GM21619 (cell line): ENCODE measurements around the gene IGSF9B.

ENCODE experiments used
- ATAC-seq: cut with Tn5 transposase; IDR thresholded peaks from one replicate; pipeline ENCODE4 v1.9.1; 2021; ENCODE audit not compliant: unreplicated experiment

IGSF9B gene

DNA sequence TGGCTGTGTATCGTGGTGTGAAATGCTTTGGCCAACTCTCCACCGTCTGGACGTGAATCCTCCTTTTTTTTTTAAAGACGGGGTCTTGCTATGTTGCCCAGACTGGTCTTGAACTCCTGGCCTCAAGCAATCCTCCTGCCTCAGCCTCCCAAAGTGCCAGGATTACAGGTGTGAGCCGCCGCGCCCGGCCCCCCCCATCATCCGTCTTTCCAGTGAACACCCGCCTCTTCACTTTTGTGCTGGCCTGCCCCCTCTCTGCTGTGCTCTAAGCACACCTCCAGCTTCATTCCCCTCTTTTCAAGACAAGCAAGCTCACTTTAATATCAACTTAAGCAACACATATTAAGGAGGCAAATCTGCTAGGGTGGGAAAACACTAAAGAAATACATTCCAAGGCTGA is 35.3 kb downstream of the IGSF9B start:
- no peak for ATAC-seq

DNA sequence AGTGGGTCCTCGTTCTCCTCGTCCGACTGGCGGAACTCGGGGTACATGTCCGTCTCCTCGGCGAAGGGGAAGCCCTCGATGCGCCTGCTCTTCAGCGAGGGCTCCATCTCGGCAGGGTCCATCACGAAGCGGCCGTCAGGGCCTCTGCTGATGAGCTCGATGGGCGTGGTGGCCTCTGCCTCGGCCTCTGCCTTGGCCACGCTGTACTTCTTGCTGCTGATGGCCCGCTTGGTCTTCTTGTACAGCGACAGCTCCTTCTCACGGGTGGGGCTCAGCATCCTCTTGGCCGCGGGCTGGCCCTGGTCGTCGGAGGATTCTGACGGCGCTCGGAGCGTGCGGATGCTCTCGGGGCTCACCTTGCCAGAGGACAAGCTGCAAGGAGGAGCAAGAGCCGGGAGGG is 35.7 kb downstream of the IGSF9B start:
- ATAC-seq, result no peak

DNA sequence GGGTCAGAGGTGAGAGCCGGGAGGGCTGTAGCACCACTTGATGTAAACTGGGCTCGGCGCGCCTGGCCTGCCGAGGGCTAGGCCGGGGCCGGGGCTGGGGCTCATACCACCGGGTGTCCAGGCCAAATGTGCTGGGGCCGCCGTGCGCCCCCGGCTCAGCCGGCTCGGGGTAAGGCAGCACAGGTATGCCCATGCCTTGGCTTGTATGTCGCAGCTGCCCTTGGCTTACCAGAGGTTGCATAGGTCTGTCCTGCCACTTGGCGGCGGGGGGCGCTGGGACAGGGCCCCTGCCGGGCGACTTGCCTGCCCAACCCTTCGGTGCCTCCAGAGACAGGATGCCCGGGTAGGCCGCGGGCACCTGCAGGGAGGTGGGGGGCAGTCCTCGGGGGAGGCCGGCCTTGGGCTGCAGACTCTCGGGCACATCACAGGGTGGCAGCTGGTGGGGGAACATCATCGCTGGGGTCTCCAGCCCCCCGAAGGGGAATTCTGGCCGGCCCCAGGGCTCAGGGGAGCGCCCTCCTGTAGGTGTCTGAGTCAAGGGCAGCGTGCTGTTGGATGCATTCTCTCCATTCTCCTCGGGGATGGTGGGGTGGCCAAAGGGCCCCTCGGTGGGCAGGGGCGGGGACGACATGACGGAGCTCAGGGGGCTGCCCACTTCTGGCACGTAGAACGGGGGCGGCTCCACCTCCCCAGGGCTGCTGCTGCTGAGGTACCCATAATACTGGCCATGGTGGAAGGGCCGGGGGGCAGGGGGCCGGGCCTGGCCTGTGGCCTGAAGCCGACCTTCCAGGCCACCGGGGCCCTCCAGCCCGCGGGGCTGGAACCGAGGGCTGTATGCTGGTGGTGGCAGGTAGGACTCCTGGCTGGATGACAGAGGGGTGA is 36.4 kb downstream of the IGSF9B start:
- ATAC-seq, result no peak

- ATAC-seq, result no peak
Measured at GRCh38 chr11:133919330-133920108, 37.2 kb downstream of the IGSF9B start.

- ATAC-seq, result no peak
Measured at GRCh38 chr11:133918608-133919260, 38.0 kb downstream of the IGSF9B start.

GRCh38 chr11:133917921-133918607 is 38.7 kb downstream of the IGSF9B start:
- no peak for ATAC-seq

- ATAC-seq, result no peak
Measured at GRCh38 chr11:133916784-133917440, 39.9 kb downstream of the IGSF9B start.

DNA sequence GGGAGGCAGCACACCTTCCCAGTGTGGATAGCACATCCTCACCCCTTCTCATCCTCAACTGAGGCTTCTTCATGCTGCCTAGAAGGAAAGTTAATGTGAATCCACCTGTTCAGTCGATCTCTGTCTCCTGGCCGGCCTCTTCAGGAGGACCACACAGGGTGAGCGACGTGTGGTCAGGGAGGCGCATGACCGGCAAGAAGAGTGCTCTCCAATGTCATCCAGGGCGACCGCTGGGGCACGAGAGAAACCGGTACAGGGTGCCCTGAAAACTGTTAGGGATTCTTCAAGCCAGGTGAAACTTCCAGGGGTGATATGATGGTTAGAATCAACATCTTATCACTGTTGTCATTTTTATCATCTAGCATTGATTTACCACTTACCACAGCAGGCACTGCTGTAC is 43.0 kb downstream of the IGSF9B start:
- no peak for ATAC-seq

DNA sequence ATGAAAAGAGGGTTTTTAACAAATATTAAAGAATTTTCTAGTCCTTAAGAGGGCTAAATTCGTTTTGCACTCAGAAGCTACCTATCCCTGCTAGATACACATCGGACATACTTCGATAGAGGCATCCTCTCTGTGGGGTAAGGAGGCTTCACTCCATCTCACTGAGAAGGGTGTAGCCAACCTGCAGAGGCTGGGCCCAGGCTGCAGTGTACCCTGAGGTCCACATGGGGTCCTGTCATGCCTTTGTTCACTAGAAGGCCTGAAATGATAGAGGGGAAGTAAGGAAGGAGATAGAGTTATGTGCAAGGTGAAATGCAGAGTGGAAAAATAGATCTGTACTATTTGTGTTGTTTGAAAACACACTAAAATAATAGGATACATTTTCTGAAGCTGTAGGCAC is 45.6 kb downstream of the IGSF9B start:
- ATAC-seq, result peak; percentile 65

GRCh38 chr11:133910101-133910500 is 46.7 kb downstream of the IGSF9B start:
- no peak for ATAC-seq

DNA sequence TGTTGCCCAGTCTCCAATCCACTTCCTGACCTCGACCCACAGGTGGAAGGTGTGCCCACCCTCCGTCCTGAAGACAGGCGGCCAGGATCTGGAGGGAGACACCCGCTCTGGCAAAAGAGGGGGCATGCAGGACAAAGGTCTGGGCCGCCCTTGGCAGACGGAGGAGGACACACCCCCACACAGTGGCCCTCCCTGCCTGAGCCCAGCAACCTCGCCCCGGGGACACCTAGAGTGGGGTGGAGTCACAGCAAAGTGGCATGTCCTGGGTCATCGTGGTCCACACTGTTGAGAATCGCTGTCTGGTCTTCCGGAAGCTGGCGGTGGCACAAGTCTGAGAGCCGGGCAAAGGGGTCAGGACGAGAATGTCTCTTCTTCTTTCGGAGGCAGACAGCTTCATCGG is 47.9 kb downstream of the IGSF9B start:
- no peak for ATAC-seq

DNA sequence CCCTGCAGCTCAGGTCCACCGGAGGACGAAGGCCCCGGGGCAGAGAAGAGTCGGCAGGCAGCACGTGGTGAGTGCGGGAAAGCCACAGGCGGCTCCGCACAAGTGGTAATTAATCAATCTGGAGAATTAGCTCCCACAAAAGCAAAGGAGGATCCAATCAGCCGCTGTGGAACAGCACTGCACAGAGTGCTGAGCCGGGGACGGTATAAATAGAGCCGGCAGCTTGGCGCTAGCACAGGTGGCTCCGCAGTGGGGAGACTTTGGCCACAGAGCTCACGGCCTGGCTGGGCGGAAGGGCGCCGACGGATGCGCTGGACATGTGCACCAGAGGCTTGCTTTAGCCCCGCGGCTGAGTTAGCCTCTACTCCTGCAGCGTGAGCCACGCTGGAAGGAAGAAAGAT is 48.9 kb downstream of the IGSF9B start:
- ATAC-seq, result no peak

DNA sequence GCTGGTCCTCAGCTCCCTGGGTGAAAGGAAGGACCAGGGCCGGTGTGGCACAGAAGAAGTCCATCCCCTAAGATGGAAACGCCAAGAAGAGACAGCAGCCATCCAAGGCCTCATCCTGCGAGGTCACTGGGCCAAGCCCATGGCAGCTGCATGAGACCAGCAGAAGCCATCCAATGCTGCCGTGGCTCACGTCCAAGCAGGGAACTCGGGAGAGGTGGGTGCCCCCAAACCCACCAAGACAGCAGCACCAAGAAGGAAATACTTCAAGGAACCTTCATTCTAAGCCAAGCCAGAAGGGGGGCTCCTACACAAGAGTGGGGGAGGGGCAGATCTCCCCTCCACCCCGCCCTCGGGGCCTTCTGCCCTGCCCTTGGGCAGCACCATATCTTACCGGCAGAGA is 49.6 kb downstream of the IGSF9B start:
- ATAC-seq, result no peak

DNA sequence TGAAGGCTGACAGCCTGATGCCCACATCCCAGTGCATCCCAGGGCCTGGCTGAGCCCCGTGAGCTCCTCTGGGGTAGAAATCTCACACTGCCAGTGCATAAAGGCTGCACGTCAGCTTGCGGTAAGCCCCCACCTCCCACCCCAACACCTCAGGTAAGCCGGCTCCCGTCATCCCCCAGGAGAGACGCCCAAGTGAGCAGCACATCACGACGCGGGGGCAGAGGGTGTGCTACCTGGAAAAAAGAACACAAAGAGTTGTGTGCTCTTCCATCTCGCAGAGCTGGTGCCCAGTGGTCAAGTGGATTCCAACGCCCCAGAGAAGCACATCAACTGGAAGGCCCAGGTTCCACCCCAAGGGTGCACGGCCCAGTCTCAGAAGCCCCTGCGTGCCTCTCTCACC is 50.0 kb downstream of the IGSF9B start:
- no peak for ATAC-seq

DNA sequence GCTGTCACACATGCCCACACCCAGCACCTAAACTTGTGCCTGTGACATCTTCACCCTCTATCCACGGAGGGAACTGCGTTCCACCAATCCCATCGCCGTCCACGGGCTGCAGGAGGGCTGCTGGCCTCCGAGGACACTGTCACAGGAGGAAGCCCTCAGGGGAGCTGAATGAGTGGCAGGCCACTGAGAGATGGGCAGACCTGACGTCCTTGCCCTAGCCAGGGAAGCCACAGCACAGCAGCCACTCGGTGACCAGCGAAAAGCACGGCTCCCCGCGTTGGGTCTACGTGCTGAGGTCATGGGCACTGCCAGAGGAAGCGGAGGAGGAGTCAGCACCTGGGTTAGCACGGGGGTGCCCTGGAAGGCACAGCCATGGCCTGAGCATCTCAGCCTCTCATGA is 50.5 kb downstream of the IGSF9B start:
- no peak for ATAC-seq

DNA sequence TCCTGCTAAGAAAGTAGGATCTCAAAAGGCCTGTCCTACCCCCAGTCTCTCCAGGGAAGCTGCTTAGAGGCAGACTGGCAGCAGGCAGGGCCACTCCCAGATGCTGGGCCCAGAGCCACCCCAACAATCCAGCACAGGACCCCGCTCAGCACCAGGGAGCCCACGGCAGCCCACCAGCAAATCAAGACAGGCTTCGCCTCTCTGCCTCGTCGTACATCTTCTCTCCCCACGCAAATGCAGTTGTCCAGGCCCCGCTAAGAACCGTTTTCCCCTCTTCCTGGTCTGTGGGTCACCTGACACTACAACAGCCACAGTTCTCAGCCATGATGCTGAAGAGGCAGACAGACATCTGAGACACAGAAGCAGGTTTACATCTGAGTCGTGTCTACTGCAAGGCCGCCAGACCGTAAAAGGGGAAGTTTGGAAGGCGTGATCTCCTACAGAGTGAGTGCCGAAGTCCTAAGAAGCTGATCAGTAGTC is 51.1 kb downstream of the IGSF9B start:
- ATAC-seq, result peak; percentile 70

DNA sequence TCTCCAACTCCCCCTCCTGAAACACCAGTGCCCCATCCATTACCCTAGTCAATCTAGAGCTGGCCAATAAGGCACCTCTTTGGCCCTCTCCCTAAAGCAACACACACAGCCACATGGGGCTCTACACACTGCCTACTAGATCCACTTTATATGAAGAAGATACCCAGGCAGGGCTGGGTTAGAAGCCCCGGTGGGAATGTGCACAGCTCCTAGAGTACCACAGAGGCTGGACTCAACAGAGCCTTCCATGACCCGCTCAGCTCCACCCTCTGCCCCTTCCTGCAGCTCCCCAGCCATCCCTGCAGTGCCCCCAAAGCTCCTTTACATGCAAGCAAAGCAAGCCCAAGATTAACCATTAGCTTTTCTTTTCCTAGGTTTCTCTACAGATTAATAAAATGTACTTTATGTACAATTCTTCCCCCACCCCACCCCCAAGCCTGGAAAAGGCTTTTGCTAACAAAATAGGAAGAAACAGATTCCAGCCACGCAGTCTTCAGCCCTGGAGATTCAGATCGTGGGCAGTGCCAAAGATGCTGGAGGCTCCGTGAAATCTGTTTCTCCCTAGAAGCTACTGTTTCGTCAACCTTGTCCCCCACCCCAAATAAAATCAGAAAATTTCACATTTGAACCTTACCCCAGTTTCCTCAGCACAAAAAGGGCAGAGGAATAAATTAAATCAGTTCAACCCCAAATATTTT is 51.8 kb downstream of the IGSF9B start:
- no peak for ATAC-seq

GRCh38 chr11:133903875-133904817 is 52.6 kb downstream of the IGSF9B start:
- ATAC-seq, result no peak

DNA sequence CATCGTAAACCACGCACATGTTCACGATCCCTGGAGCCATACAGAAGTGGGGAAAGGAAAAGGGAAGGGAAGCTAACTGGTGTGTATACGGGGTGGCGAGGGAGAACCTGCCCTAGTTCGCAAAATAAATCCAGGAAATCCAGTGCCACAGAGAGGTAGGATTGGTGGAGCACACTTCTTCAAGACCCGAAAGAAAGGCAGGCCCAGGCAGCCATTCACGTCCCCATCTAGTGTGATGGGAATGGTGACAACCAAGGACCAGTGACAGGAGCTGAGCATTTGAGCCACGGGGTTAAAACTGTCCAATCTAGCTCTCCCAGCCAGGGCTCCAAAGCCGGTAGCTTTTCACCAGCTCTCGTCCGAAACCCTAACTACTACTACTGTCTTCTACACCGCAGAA is 53.7 kb downstream of the IGSF9B start:
- no peak for ATAC-seq
